ENCODE data around the gene LAMA3. TPM values are rescaled to one million over a fixed set of nuclear protein-coding genes. Genes with fewer than 3 reads are reported as not detected.

The LAMA3 gene
- total RNA-seq, 1 experiment from 2014 or later, result 2.9 TPM

GRCh38 chr18:23816740-23817139, 127.5 kb downstream of the LAMA3 start:
- no peak for DNase-seq (ENCODE audit: low read depth)

GRCh38 chr18:23819001-23819400, 129.7 kb downstream of the LAMA3 start:
- DNase-seq (ENCODE audit: low read depth), result no peak

GRCh38 chr18:23822590-23823385, 133.5 kb downstream of the LAMA3 start:
- peak; percentile 83 for DNase-seq (ENCODE audit: low read depth)

- DNase-seq (ENCODE audit: low read depth), result no peak
Observed at GRCh38 chr18:23824240-23824639, 135.0 kb downstream of the LAMA3 start.

GRCh38 chr18:23824669-23825068, 135.4 kb downstream of the LAMA3 start:
- DNase-seq (ENCODE audit: low read depth), result peak; percentile 53

- DNase-seq (ENCODE audit: low read depth), result no peak
Observed at GRCh38 chr18:23825496-23825895, 136.2 kb downstream of the LAMA3 start.

GRCh38 chr18:23825978-23826405, 136.7 kb downstream of the LAMA3 start:
- DNase-seq (ENCODE audit: low read depth), result peak; percentile 87

- DNase-seq (ENCODE audit: low read depth), result peak; percentile 71
Observed at GRCh38 chr18:23826850-23827620, 137.8 kb downstream of the LAMA3 start.

- DNase-seq (ENCODE audit: low read depth), result peak; percentile 77
Observed at GRCh38 chr18:23827681-23828080, 138.4 kb downstream of the LAMA3 start.

GRCh38 chr18:23828426-23828825, 139.2 kb downstream of the LAMA3 start:
- DNase-seq (ENCODE audit: low read depth), result peak; percentile 89

GRCh38 chr18:23832911-23833310, 143.7 kb downstream of the LAMA3 start:
- no peak for DNase-seq (ENCODE audit: low read depth)

- no peak for DNase-seq (ENCODE audit: low read depth)
Observed at GRCh38 chr18:23833714-23834113, 144.5 kb downstream of the LAMA3 start.

GRCh38 chr18:23835091-23835490, 145.8 kb downstream of the LAMA3 start:
- no peak for DNase-seq (ENCODE audit: low read depth)

- DNase-seq (ENCODE audit: low read depth), result no peak
Observed at GRCh38 chr18:23835506-23835905, 146.3 kb downstream of the LAMA3 start.

GRCh38 chr18:23837591-23837990, 148.3 kb downstream of the LAMA3 start:
- DNase-seq (ENCODE audit: low read depth), result peak; percentile 44

- no peak for DNase-seq (ENCODE audit: low read depth)
Observed at GRCh38 chr18:23838233-23838632, 149.0 kb downstream of the LAMA3 start.

GRCh38 chr18:23838801-23839366, 149.6 kb downstream of the LAMA3 start:
- DNase-seq (ENCODE audit: low read depth), result peak; percentile 59

GRCh38 chr18:23842305-23842704, 153.1 kb downstream of the LAMA3 start:
- no peak for DNase-seq (ENCODE audit: low read depth)

GRCh38 chr18:23844991-23845680, 155.9 kb downstream of the LAMA3 start:
- DNase-seq (ENCODE audit: low read depth), result peak; percentile 58

- no peak for DNase-seq (ENCODE audit: low read depth)
Observed at GRCh38 chr18:23845988-23846630, 156.9 kb downstream of the LAMA3 start.

- no peak for DNase-seq (ENCODE audit: low read depth)
Observed at GRCh38 chr18:23847321-23847986, 158.2 kb downstream of the LAMA3 start.
